IPS-18c (cell line): Measurements from ENCODE around the gene GRN.
"Not testable (repeated sequence)": the region's sequence is repeated elsewhere in the genome, so short reads cannot be mapped to it uniquely, and the experiment has no call there.

Experiments
- H3K4me3 ChIP-seq: 2 replicates; pipeline ENCODE4 v1.7.0; 2013; ENCODE audit warnings: low read depth, mild to moderate bottlenecking, low read length, moderate library complexity; ENCODE audit not compliant: insufficient read depth
- H3K9me3 ChIP-seq: one replicate; pipeline ENCODE4 v1.6.1; 2013; ENCODE audit warnings: mild to moderate bottlenecking, low read length, moderate library complexity; ENCODE audit not compliant: control insufficient read depth, insufficient read depth

Gene GRN

GRCh38 chr17:44384281-44384822 is 39.2 kb downstream of the GRN start:
- H3K4me3 ChIP-seq = peak overlapping the region; percentile 65; the same call in 1 of the 2 replicates
- H3K9me3 ChIP-seq = peaks cover 2% of the 10 kb centered on the region

- H3K9me3 ChIP-seq = peaks cover 2% of the 10 kb centered on the region
- H3K4me3 ChIP-seq = peak overlapping the region; percentile 65
These were observed 39.8 kb downstream of the GRN start for GRCh38 chr17:44384823-44385286.

GRCh38 chr17:44385287-44386181 is 40.4 kb downstream of the GRN start:
- Histone ChIP-seq H3K4me3 (peak overlapping the region; percentile 65), H3K9me3 (peaks cover 2% of the 10 kb centered on the region)

- Histone ChIP-seq H3K9me3 (peaks cover 2% of the 10 kb centered on the region), H3K4me3 (peak overlapping the region; percentile 65)
These were observed 41.1 kb downstream of the GRN start for GRCh38 chr17:44386182-44386525.

GRCh38 chr17:44387804-44388203 is 42.7 kb downstream of the GRN start:
- H3K4me3 ChIP-seq = no peak overlapping the region
- peaks cover 2% of the 10 kb centered on the region for H3K9me3 ChIP-seq

GRCh38 chr17:44389281-44389680 is 44.2 kb downstream of the GRN start, which contains the start of gene ITGA2B:
Gene ITGA2B (minus strand): TSS chr17:44389649. CDS start chr17:44389473, 176 bp downstream.
- Histone ChIP-seq H3K9me3 (peaks cover 2% of the 10 kb centered on the region), H3K4me3 (no peak within 1 kb of the TSS)

- H3K4me3 ChIP-seq = no peak overlapping the region
- H3K9me3 ChIP-seq = peaks cover 2% of the 10 kb centered on the region
These were observed 44.7 kb downstream of the GRN start for GRCh38 chr17:44389723-44390202.

GRCh38 chr17:44390250-44390870 is 45.3 kb downstream of the GRN start:
- Histone ChIP-seq H3K4me3 (no peak overlapping the region), H3K9me3 (no peaks in the 10 kb centered on the region)

GRCh38 chr17:44394112-44394511 is 49.0 kb downstream of the GRN start:
- not testable (repeated sequence) for H3K4me3 ChIP-seq, H3K9me3 ChIP-seq

- H3K9me3 ChIP-seq = no peaks in the 10 kb centered on the region
- H3K4me3 ChIP-seq = no peak overlapping the region
These were observed 49.7 kb downstream of the GRN start for GRCh38 chr17:44394833-44395232.

- Histone ChIP-seq H3K4me3 (no peak overlapping the region), H3K9me3 (no peaks in the 10 kb centered on the region)
These were observed 51.8 kb downstream of the GRN start for GRCh38 chr17:44396946-44397345.

GRCh38 chr17:44397479-44398440 is 52.7 kb downstream of the GRN start:
- H3K9me3 ChIP-seq = no peaks in the 10 kb centered on the region

GRCh38 chr17:44398692-44399691 is 53.9 kb downstream of the GRN start:
- Histone ChIP-seq H3K4me3 (no peak overlapping the region), H3K9me3 (no peaks in the 10 kb centered on the region)

More at GRCh38 chr17:44397479-44398440, 52.7 kb downstream of the GRN start:
- no peak overlapping the region for H3K4me3 ChIP-seq

- no peaks in the 10 kb centered on the region for H3K9me3 ChIP-seq
- H3K4me3 ChIP-seq = no peak overlapping the region
These were observed 55.2 kb downstream of the GRN start for GRCh38 chr17:44400226-44400847.
